Liver (tissue), 9 donors: ENCODE data around the gene SLC38A10. TPM values are rescaled to one million over a fixed set of nuclear protein-coding genes. Genes with fewer than 3 reads are reported as not detected.

Source experiments
- DNase-seq: peaks from one replicate; pipeline ENCODE4 v3.0.0-alpha.2; 2017; ENCODE audit warnings: low spot score
- H3K27ac ChIP-seq, 2 donors: one replicate each; pipeline ENCODE4 v1.7.0; 2013; ENCODE audit warnings: inconsistent platforms in 2 of 2, low read length in 2 of 2, control low read depth in 1 of 2, low read depth in 1 of 2, mild to moderate bottlenecking in 1 of 2
- H3K27me3 ChIP-seq, 4 donors: one replicate each; pipeline versions ENCODE4 v1.6.1 to v1.7.0; 2013; ENCODE audit warnings: low read length in 3 of 4, inconsistent platforms in 1 of 4, mild to moderate bottlenecking in 1 of 4, moderate library complexity in 1 of 4; ENCODE audit not compliant: control insufficient read depth in 4 of 4, insufficient read depth in 4 of 4
- H3K36me3 ChIP-seq, 4 donors: one replicate each; pipeline versions ENCODE4 v1.6.1 to v1.7.0; 2013; ENCODE audit warnings: low read length in 3 of 4, mild to moderate bottlenecking in 3 of 4, low read depth in 1 of 4, moderate library complexity in 1 of 4; ENCODE audit not compliant: control insufficient read depth in 4 of 4, insufficient read depth in 3 of 4
- H3K4me1 ChIP-seq, 4 donors: one replicate each; pipeline versions ENCODE4 v1.6.1 to v1.7.0; 2013; ENCODE audit warnings: low read length in 3 of 4, mild to moderate bottlenecking in 3 of 4, moderate library complexity in 1 of 4; ENCODE audit not compliant: control insufficient read depth in 4 of 4, insufficient read depth in 4 of 4
- H3K4me3 ChIP-seq, 3 donors: one replicate each; pipeline versions ENCODE4 v1.6.1 to v1.7.0; 2013; ENCODE audit warnings: low read length in 3 of 3, control low read depth in 1 of 3, low read depth in 1 of 3, mild to moderate bottlenecking in 1 of 3
- H3K9ac ChIP-seq, 2 donors: one replicate each; pipeline ENCODE4 v1.7.0; 2013; ENCODE audit warnings: low read length in 2 of 2, mild to moderate bottlenecking in 2 of 2, moderate library complexity in 2 of 2, control low read depth in 1 of 2, low read depth in 1 of 2
- H3K9me3 ChIP-seq, 4 donors: one replicate each; pipeline versions ENCODE4 v1.6.1 to v1.7.0; 2013; ENCODE audit warnings: low read length in 3 of 4; ENCODE audit not compliant: control insufficient read depth in 4 of 4
- ATF3 ChIP-seq: IDR thresholded peaks from 2 replicates; pipeline ENCODE4 v1.6.1; 2016; ENCODE audit warnings: antibody characterized with exemption
- CTCF ChIP-seq: fragments of 150-350 bp; IDR thresholded peaks from 2 replicates; pipeline ENCODE4 v1.5.1; 2017; ENCODE audit warnings: improper control_type of control experiment, low read depth, low read length; ENCODE audit not compliant: missing input control
- FOXA2 ChIP-seq: IDR thresholded peaks from 2 replicates; pipeline ENCODE4 v1.6.1; 2016; ENCODE audit warnings: antibody characterized with exemption
- GABPA ChIP-seq, 2 donors: IDR thresholded peaks in 1 of 2; conservative IDR thresholded peaks in 1 of 2; 2 replicates each; pipeline ENCODE4 v1.6.1; 2016; ENCODE audit warnings: antibody characterized with exemption in 2 of 2, mild to moderate bottlenecking in 1 of 2, moderate library complexity in 1 of 2
- HNF4A ChIP-seq, 2 donors: conservative IDR thresholded peaks; 2 replicates each; pipeline ENCODE4 v1.6.1; 2016; ENCODE audit warnings: antibody characterized with exemption in 2 of 2, mild to moderate bottlenecking in 2 of 2
- HNF4G ChIP-seq: IDR thresholded peaks from 2 replicates; pipeline ENCODE4 v1.6.1; 2016; ENCODE audit warnings: antibody characterized with exemption
- JUND ChIP-seq, 2 donors: IDR thresholded peaks; 2 replicates each; pipeline ENCODE4 v1.6.1; 2016; ENCODE audit warnings: antibody characterized with exemption in 2 of 2
- MAX ChIP-seq: IDR thresholded peaks from 2 replicates; pipeline ENCODE4 v1.6.1; 2016; ENCODE audit warnings: antibody characterized with exemption
- NR2F2 ChIP-seq: IDR thresholded peaks from 2 replicates; pipeline ENCODE4 v1.6.1; 2016; ENCODE audit warnings: antibody characterized with exemption
- RAD21 ChIP-seq, 2 donors: IDR thresholded peaks; 2 replicates each; pipeline ENCODE4 v1.6.1; 2016; ENCODE audit warnings: antibody characterized with exemption in 2 of 2, mild to moderate bottlenecking in 2 of 2
- REST ChIP-seq: IDR thresholded peaks from 2 replicates; pipeline ENCODE4 v1.6.1; 2016; ENCODE audit warnings: antibody characterized with exemption, mild to moderate bottlenecking
- YY1 ChIP-seq: IDR thresholded peaks from 2 replicates; pipeline ENCODE4 v1.6.1; 2016; ENCODE audit warnings: antibody characterized with exemption, mild to moderate bottlenecking
- ZBTB33 ChIP-seq: IDR thresholded peaks from 2 replicates; pipeline ENCODE4 v1.6.1; 2016; ENCODE audit warnings: antibody characterized with exemption
- WGBS: extraction: QIAGEN DNeasy Blood & Tissue Kit; methylation state at CpG from one replicate; pipeline ENCODE4 v1.1.7; 2013; 5-methylcytosine and 5-hydroxymethylcytosine counted together
- polyA plus RNA-seq, 2 donors: library from polyadenylated mRNA; stranded (reverse) in 1 of 2; unstranded in 1 of 2; fragments of 200-250 nt in 1 of 2; fragments of >200 nt in 1 of 2; fragmentation: Nextera tagmentation in 1 of 2; extraction: Ambion mirVana in 1 of 2; gene quantifications; one replicate each; pipeline versions ENCODE4 v1.2.1 to v1.2.3, GENCODE V29; 2013 to 2015
- total RNA-seq, 2 donors: library from RNA; depleted of rRNA; stranded (reverse); fragments of >200 nt; gene quantifications; one replicate each; pipeline ENCODE4 v1.2.3, GENCODE V29; 2014
- donor health status: healthy.
- donor health status: healthy.
- donor health status: healthy.
- donor health status: healthy.
- donor health status: healthy.

The SLC38A10 gene
- total and polyA plus RNA-seq, 4 donors, result 29.3 to 117 (median 54.7) TPM

GRCh38 chr17:81315129-81315884, 20.2 kb upstream of the SLC38A10 start:
- Histone ChIP-seq H3K36me3 (no peaks in the 10 kb centered on the region), H3K27me3 (no peaks in the 10 kb centered on the region), H3K27ac (no peak overlapping the region), H3K4me3 (no peak overlapping the region), H3K4me1 (peaks cover 0 to 1% (median 0%) of the 10 kb centered on the region in 4 donors), H3K9me3 (no peaks in the 10 kb centered on the region), H3K9ac (no peak overlapping the region)
- TF ChIP-seq HNF4A (conservative IDR thresholded peaks at IDR 0.05) (no peak), YY1 (no peak), CTCF (no peak), MAX (no peak), HNF4G (no peak), RAD21 (IDR thresholded peaks at IDR 0.05) (no peak), GABPA (IDR thresholded peaks at IDR 0.05 in 1 of 2, conservative IDR thresholded peaks at IDR 0.05 in 1 of 2) (no peak)
- DNase-seq, result no peak
- WGBS, result 92% methylated on average over 19 of the region's 19 CpGs

- WGBS, result 91% methylated on average over 21 of the region's 21 CpGs
- no peaks in the 10 kb centered on the region for H3K36me3 ChIP-seq
- peaks cover under 1 to 9% (median 5%) of the 10 kb centered on the region in 4 donors for H3K4me1 ChIP-seq
- H3K9ac ChIP-seq, result no peak overlapping the region
- DNase-seq, result no peak
- no peak for TF ChIP-seq FOXA2
- no peak for TF ChIP-seq JUND (IDR thresholded peaks at IDR 0.05)
- no peak for TF ChIP-seq ATF3
- TF ChIP-seq MAX, result no peak
- H3K9me3 ChIP-seq, result no peaks in the 10 kb centered on the region
- no peaks in the 10 kb centered on the region for H3K27me3 ChIP-seq
- H3K4me3 ChIP-seq, result no peak overlapping the region
- no peak overlapping the region for H3K27ac ChIP-seq
Measured at GRCh38 chr17:81314398-81315081, 19.4 kb upstream of the SLC38A10 start.

- WGBS, result 90% methylated on average over 17 of the region's 17 CpGs
- no peaks in the 10 kb centered on the region for H3K36me3 ChIP-seq
- no peak overlapping the region for H3K4me3 ChIP-seq
- no peak overlapping the region for H3K9ac ChIP-seq
- no peak overlapping the region for H3K27ac ChIP-seq
- peaks cover 2 to 14% (median 8%) of the 10 kb centered on the region in 4 donors for H3K4me1 ChIP-seq
- no peaks in the 10 kb centered on the region for H3K9me3 ChIP-seq
- H3K27me3 ChIP-seq, result no peaks in the 10 kb centered on the region
- no peak for DNase-seq
- TF ChIP-seq YY1 (no peak), ZBTB33 (no peak), RAD21 (IDR thresholded peaks at IDR 0.05) (no peak), HNF4G (no peak), NR2F2 (no peak), REST (no peak), CTCF (no peak), HNF4A (conservative IDR thresholded peaks at IDR 0.05) (no peak)
Measured at GRCh38 chr17:81313776-81314397, 18.8 kb upstream of the SLC38A10 start.
